Prostate gland (tissue), 2 donors: Measurements from ENCODE around the gene CCDC91.

Experiments
- CTCF ChIP-seq, 4 experiments: fragments of 200-600 bp in 2 of 4; fragments of 450-650 bp in 2 of 4; sonication (generic) in 2 of 4; IDR thresholded peaks; 1 replicate in 3 of 4; 2 replicates in 1 of 4; pipeline ENCODE4 v1.5.1; 2016 to 2019; ENCODE audit warnings: antibody characterized with exemption in 4 of 4, mild to moderate bottlenecking in 2 of 4, moderate library complexity in 2 of 4
- POLR2A ChIP-seq: fragments of 450-650 bp; IDR thresholded peaks from one replicate; pipeline ENCODE4 v1.6.1; 2016; ENCODE audit warnings: antibody characterized with exemption, mild to moderate bottlenecking

- TF ChIP-seq POLR2A (no peak), CTCF (IDR thresholded peaks at IDR 0.05) (no peak)
Measured at GRCh38 chr12:28180786-28181185, 9.5 kb upstream of the CCDC91 start.
